Lung (tissue), 12 donors: ENCODE measurements around the gene ZNF672. TPM values are rescaled to one million over a fixed set of nuclear protein-coding genes. Genes with fewer than 3 reads are reported as not detected.

ENCODE experiments used
- ATAC-seq: fragments of 200-7000 bp; cut with Tn5 transposase; one replicate; pipeline ENCODE4 v1.9.1; 2020; ENCODE audit warnings: moderate number of reproducible peaks; ENCODE audit not compliant: insufficient read depth, low FRiP score
- DNase-seq, 3 donors: peaks; one replicate each; pipeline ENCODE4 v3.0.0-alpha.2; 2013 to 2017
- H3K27ac ChIP-seq, 2 donors: one replicate each; pipeline ENCODE4 v1.5.1; 2013; ENCODE audit warnings: mild to moderate bottlenecking in 2 of 2, moderate library complexity in 2 of 2, control low read depth in 1 of 2, inconsistent platforms in 1 of 2, low read depth in 1 of 2, low read length in 1 of 2
- H3K27me3 ChIP-seq, 3 donors: one replicate each; pipeline ENCODE4 v1.5.1; 2013; ENCODE audit warnings: low read length in 2 of 3; ENCODE audit not compliant: control insufficient read depth in 3 of 3, insufficient read depth in 3 of 3
- H3K36me3 ChIP-seq, 4 donors: one replicate each; pipeline ENCODE4 v1.5.1; 2013; ENCODE audit warnings: low read length in 4 of 4, mild to moderate bottlenecking in 1 of 4, moderate library complexity in 1 of 4; ENCODE audit not compliant: control insufficient read depth in 4 of 4, insufficient read depth in 4 of 4
- H3K4me1 ChIP-seq, 5 donors: one replicate each; pipeline ENCODE4 v1.5.1; 2013; ENCODE audit warnings: low read length in 5 of 5, mild to moderate bottlenecking in 2 of 5, moderate library complexity in 1 of 5; ENCODE audit not compliant: control insufficient read depth in 5 of 5, insufficient read depth in 5 of 5
- H3K4me3 ChIP-seq: one replicate; pipeline ENCODE4 v1.5.1; 2013; ENCODE audit warnings: mild to moderate bottlenecking, control low read depth, moderate library complexity
- H3K9ac ChIP-seq, 2 donors: one replicate each; pipeline ENCODE4 v1.5.1; 2013; ENCODE audit warnings: low read length in 2 of 2, control low read depth in 1 of 2; ENCODE audit not compliant: insufficient read depth in 1 of 2
- H3K9me3 ChIP-seq, 4 donors: one replicate each; pipeline ENCODE4 v1.5.1; 2013; ENCODE audit warnings: low read length in 3 of 4, mild to moderate bottlenecking in 1 of 4, moderate library complexity in 1 of 4; ENCODE audit not compliant: control insufficient read depth in 4 of 4, insufficient read depth in 3 of 4
- WGBS, 2 donors: extraction: QIAGEN DNeasy Blood & Tissue Kit; methylation state at CpG; one replicate each; pipeline ENCODE4 v1.1.7; 2013; 5-methylcytosine and 5-hydroxymethylcytosine counted together
- polyA plus RNA-seq, 2 donors: library from polyadenylated mRNA; stranded (reverse); fragments of 200-250 nt; gene quantifications; one replicate each; pipeline ENCODE4 v1.2.1, GENCODE V29; 2013
- total RNA-seq, 2 donors: library from RNA; depleted of rRNA in 1 of 2; stranded (reverse); fragments of >200 nt in 1 of 2; gene quantifications; one replicate each; pipeline ENCODE4 v1.2.1, GENCODE V29; 2014 to 2021
- TF ChIP-seq, protein P1 (sequence below): IDR thresholded peaks from 2 replicates; pipeline ENCODE4 v1.5.1; 2012; ENCODE audit warnings: mild to moderate bottlenecking; ENCODE audit errors: control extremely low read depth, extremely low read depth
- donor health status: control.
- donor health status: control.
- donor health status: Bipolar disorder and iron deficiency.
- donor health status: healthy.
- donor health status: DM: yes; HTN: yes; CAD: no.

Gene ZNF672
- total and polyA plus RNA-seq, 4 donors: 17.1 to 41.3 (median 31.3) TPM

DNA sequence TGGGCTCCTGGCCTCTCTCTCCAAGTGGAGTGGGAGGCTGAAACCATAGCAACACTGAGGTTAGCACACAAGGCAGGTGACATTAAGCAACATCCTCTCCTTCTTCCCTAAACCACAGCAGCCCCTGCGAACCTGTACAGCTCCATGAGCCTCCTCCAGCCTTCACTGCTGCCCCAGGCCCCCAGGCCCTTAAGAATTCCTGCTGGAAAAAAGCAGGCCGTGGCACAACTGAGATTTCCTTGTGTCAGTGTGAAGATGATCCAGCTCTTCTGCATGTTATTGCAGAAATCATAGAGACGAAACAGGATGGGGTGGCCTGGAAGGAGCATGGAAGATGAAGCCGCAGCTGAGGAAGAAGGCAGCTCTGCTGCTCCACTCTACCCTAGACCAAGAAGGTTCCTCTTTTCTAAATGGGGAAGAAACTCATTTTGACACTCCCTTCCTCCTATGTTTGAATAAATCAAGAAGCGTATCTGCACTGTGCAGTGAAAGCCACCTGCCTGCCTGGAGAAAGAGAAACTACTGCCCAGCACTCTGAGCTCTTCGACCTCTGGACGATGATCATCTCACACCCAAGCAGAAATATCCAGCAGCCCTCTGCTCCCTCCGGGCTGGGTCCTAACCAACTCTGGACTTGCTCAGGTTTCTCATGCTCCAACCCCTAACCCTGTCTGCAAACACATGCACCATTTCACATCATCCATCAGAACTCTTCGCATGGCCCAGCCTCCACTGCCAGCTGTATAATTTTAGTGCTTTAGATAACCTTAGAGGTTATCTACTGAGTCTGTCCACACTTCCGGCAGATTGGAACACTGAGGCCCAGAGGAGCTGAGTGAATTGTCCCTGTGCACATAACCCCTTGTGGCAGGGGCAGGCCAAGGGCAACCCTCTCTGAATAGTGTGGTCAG is 33.0 kb upstream of the ZNF672 start:
- TF ChIP-seq, protein P1, sequence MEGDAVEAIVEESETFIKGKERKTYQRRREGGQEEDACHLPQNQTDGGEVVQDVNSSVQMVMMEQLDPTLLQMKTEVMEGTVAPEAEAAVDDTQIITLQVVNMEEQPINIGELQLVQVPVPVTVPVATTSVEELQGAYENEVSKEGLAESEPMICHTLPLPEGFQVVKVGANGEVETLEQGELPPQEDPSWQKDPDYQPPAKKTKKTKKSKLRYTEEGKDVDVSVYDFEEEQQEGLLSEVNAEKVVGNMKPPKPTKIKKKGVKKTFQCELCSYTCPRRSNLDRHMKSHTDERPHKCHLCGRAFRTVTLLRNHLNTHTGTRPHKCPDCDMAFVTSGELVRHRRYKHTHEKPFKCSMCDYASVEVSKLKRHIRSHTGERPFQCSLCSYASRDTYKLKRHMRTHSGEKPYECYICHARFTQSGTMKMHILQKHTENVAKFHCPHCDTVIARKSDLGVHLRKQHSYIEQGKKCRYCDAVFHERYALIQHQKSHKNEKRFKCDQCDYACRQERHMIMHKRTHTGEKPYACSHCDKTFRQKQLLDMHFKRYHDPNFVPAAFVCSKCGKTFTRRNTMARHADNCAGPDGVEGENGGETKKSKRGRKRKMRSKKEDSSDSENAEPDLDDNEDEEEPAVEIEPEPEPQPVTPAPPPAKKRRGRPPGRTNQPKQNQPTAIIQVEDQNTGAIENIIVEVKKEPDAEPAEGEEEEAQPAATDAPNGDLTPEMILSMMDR: no peak
- no peak overlapping the region for H3K9ac ChIP-seq

DNA sequence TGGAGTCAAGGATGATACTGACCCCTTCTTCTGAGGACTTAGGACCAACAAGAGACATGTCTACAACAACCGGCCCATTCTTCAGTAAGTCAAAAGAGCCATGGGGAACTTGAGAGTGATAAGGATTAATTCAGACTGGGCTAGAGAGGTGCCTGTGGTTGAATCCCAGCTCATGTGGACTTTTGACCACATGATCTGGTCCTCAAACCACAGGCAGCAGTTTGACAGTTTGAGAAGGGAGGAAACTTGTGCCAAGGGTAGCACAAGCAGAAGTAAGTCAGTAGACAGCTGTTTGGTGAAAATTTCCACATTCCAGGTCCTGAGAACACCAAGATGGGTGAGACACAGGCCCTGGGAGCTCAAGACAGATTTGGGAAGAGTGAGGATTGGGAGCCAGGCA is 32.1 kb upstream of the ZNF672 start:
- Histone ChIP-seq H3K27ac (peak overlapping the region in 1 of 2 donors; percentile 18), H3K9me3 (no peaks in the 10 kb centered on the region), H3K36me3 (peaks cover 0 to 1% (median 0%) of the 10 kb centered on the region in 4 donors), H3K9ac (no peak overlapping the region), H3K27me3 (no peaks in the 10 kb centered on the region), H3K4me1 (peaks cover 0 to 7% (median 0%) of the 10 kb centered on the region in 5 donors), H3K4me3 (no peak overlapping the region)
- ATAC-seq: no peak
- TF ChIP-seq, protein P1: no peak
- DNase-seq: no peak
- 45 to 64% methylated on average over 1 of the region's 1 CpG for WGBS, 2 donors

More for the DNA sequence above, 33.0 kb upstream of the ZNF672 start:
- DNase-seq (no peak), ATAC-seq (peak; percentile 59)
- no peaks in the 10 kb centered on the region for H3K9me3 ChIP-seq
- H3K27me3 ChIP-seq: no peaks in the 10 kb centered on the region
- WGBS, 2 donors: 31 to 46% methylated on average over 10 of the region's 10 CpGs
- H3K27ac ChIP-seq: peak overlapping the region in 1 of 2 donors; percentile 18
- H3K4me1 ChIP-seq: peaks cover 0 to 2% (median 0%) of the 10 kb centered on the region in 5 donors
- H3K4me3 ChIP-seq: no peak overlapping the region
- H3K36me3 ChIP-seq: peaks cover 0 to 1% (median 0%) of the 10 kb centered on the region in 4 donors

DNA sequence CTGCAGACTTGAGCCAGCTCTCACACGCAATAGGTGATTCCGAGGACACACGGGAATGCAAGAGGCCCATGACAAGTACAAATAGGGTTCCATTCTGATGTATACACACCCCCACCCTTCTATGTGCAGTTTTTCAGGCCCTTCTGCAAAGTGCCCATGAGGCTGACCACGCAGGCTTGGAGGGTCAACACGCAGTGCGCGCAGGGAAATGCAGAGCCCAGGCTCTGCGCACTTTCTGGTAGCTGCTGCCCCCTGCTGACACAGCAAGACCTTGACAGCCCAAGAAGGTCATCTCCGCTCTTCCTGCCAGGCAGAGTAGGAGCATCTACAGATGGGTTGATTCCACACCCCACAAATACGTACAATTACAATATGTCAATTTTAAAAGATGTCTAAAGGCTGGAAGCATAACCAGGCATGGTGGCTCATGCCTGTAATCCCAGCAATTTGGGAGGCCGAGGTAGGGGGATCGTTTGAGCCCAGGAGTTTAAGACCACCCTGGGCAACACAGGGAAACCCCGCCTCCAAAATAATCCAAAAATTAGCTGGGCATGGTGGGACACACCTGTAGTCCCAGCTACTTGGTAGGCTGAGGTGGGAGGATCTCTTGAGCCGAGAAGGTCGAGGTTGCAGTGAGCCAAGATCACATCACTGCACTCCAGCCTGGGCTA is 30.8 kb upstream of the ZNF672 start:
- Histone ChIP-seq H3K4me3 (no peak overlapping the region), H3K9ac (no peak overlapping the region), H3K27ac (no peak overlapping the region), H3K4me1 (peaks cover 0 to 12% (median 0%) of the 10 kb centered on the region in 5 donors), H3K9me3 (no peaks in the 10 kb centered on the region), H3K36me3 (peaks cover 0 to 14% (median under 1%) of the 10 kb centered on the region in 4 donors), H3K27me3 (no peaks in the 10 kb centered on the region)
- peak; percentile 37 to 46 (median 40) for DNase-seq
- peak; percentile 73 for ATAC-seq
- WGBS, 2 donors: 44 to 48% methylated on average over 15 of the region's 15 CpGs
- TF ChIP-seq, protein P1: peak; percentile 49
